ENCODE measurements around the gene DTX2.

GRCh38 chr7:76505168-76506080 is 43.9 kb downstream of the DTX2 start:
- TF ChIP-seq CTCF (IDR thresholded peaks at IDR 0.05; ENCODE audit: poor library complexity, severe bottlenecking): no peak
- no peak for TF ChIP-seq EZH2 (IDR thresholded peaks at IDR 0.05; ENCODE audit: borderline replicate concordance, insufficient read depth, low read length, poor library complexity, severe bottlenecking)
- no peak for TF ChIP-seq MXI1 (conservative IDR thresholded peaks at IDR 0.05; ENCODE audit: poor library complexity, severe bottlenecking)
- TF ChIP-seq, protein P1, sequence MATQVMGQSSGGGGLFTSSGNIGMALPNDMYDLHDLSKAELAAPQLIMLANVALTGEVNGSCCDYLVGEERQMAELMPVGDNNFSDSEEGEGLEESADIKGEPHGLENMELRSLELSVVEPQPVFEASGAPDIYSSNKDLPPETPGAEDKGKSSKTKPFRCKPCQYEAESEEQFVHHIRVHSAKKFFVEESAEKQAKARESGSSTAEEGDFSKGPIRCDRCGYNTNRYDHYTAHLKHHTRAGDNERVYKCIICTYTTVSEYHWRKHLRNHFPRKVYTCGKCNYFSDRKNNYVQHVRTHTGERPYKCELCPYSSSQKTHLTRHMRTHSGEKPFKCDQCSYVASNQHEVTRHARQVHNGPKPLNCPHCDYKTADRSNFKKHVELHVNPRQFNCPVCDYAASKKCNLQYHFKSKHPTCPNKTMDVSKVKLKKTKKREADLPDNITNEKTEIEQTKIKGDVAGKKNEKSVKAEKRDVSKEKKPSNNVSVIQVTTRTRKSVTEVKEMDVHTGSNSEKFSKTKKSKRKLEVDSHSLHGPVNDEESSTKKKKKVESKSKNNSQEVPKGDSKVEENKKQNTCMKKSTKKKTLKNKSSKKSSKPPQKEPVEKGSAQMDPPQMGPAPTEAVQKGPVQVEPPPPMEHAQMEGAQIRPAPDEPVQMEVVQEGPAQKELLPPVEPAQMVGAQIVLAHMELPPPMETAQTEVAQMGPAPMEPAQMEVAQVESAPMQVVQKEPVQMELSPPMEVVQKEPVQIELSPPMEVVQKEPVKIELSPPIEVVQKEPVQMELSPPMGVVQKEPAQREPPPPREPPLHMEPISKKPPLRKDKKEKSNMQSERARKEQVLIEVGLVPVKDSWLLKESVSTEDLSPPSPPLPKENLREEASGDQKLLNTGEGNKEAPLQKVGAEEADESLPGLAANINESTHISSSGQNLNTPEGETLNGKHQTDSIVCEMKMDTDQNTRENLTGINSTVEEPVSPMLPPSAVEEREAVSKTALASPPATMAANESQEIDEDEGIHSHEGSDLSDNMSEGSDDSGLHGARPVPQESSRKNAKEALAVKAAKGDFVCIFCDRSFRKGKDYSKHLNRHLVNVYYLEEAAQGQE (IDR thresholded peaks at IDR 0.05; ENCODE audit: borderline replicate concordance): no peak
- TF ChIP-seq EP300 (conservative IDR thresholded peaks at IDR 0.05; ENCODE audit: poor library complexity, severe bottlenecking): no peak
- TF ChIP-seq SMC3 (conservative IDR thresholded peaks at IDR 0.05; ENCODE audit: poor library complexity): no peak
